NCI-H2227 (cell line): Measurements from ENCODE around the gene MOB3C.

Experiments used
- DNase-seq: peaks from one replicate; lab custom pipeline; 2025; ENCODE audit not compliant: unreplicated experiment; lab: John Stamatoyannopoulos, UW

MOB3C gene

GRCh38 chr1:46607345-46608130 is 9.1 kb downstream of the MOB3C start:
- no peak for DNase-seq

GRCh38 chr1:46606255-46606965 is 10.2 kb downstream of the MOB3C start:
- DNase-seq = no peak

- DNase-seq = no peak
Measured at GRCh38 chr1:46605232-46605631, 11.4 kb downstream of the MOB3C start.

- DNase-seq = peak; percentile 99
Measured at GRCh38 chr1:46603858-46604549, 12.6 kb downstream of the MOB3C start, which contains the start of gene MKNK1. MKNK1 (minus strand) TSS chr1:46604268; CDS start chr1:46583327, 20,941 bp downstream.

GRCh38 chr1:46603481-46603857 is 13.1 kb downstream of the MOB3C start:
- DNase-seq = no peak

GRCh38 chr1:46601257-46602007 is 15.2 kb downstream of the MOB3C start:
- no peak for DNase-seq

- DNase-seq = no peak
Measured at GRCh38 chr1:46599059-46599970, 17.3 kb downstream of the MOB3C start.

GRCh38 chr1:46596846-46597245 is 19.8 kb downstream of the MOB3C start:
- no peak for DNase-seq

- DNase-seq = no peak
Measured at GRCh38 chr1:46596036-46596435, 20.6 kb downstream of the MOB3C start.

GRCh38 chr1:46595127-46595526 is 21.5 kb downstream of the MOB3C start:
- no peak for DNase-seq

- no peak for DNase-seq
Measured at GRCh38 chr1:46594063-46594462, 22.5 kb downstream of the MOB3C start.

GRCh38 chr1:46592823-46593222 is 23.8 kb downstream of the MOB3C start:
- no peak for DNase-seq

GRCh38 chr1:46589529-46589928 is 27.1 kb downstream of the MOB3C start:
- DNase-seq = no peak

- no peak for DNase-seq
Measured at GRCh38 chr1:46587069-46587468, 29.5 kb downstream of the MOB3C start.

- no peak for DNase-seq
Measured at GRCh38 chr1:46585312-46585938, 31.2 kb downstream of the MOB3C start.

- DNase-seq = no peak
Measured at GRCh38 chr1:46583494-46583893, 33.1 kb downstream of the MOB3C start.

- DNase-seq = no peak
Measured at GRCh38 chr1:46582972-46583371, 33.6 kb downstream of the MOB3C start.

GRCh38 chr1:46581681-46582455 is 34.7 kb downstream of the MOB3C start:
- DNase-seq = peak; percentile 57
